ENCODE data around the gene C1QTNF6.

The C1QTNF6 gene

GRCh38 chr22:37222440-37222971 lies 34.5 kb upstream of the C1QTNF6 start:
- ChIA-PET CTCF (interaction anchor here (0.8 to 6.1 kb wide), 4 partner anchors 7 to 23 kb away, joined by 3 to 21 read pairs (median 6); no protein-coding TSS in a partner anchor), POLR2A (no interaction called here)
- DNase-seq (ENCODE audit: extremely low spot score): no peak
- no peak for TF ChIP-seq CTCF (IDR thresholded peaks at IDR 0.05; ENCODE audit: control extremely low read depth, extremely low read depth, low read depth, missing control alignments)

GRCh38 chr22:37221424-37222333 lies 33.6 kb upstream of the C1QTNF6 start:
- no peak for DNase-seq (ENCODE audit: extremely low spot score)
- POLR2A ChIA-PET: no interaction called here
- CTCF ChIA-PET: interaction anchor here (0.8 to 6.1 kb wide), 4 partner anchors 8 to 22 kb away, joined by 3 to 21 read pairs (median 6); no protein-coding TSS in a partner anchor
- no peak for TF ChIP-seq CTCF (IDR thresholded peaks at IDR 0.05; ENCODE audit: control extremely low read depth, extremely low read depth, low read depth, missing control alignments)

- DNase-seq (ENCODE audit: extremely low spot score): no peak
- no peak for TF ChIP-seq CTCF (IDR thresholded peaks at IDR 0.05; ENCODE audit: control extremely low read depth, extremely low read depth, low read depth, missing control alignments)
- POLR2A ChIA-PET: interaction anchor here (2.0 kb wide), 1 partner anchor 22 kb away, joined by 6 read pairs; no protein-coding TSS in a partner anchor
- CTCF ChIA-PET: interaction anchor here (2.7 to 7.9 kb wide), 4 partner anchors 9 to 41 kb away, joined by 10 to 62 read pairs (median 16); no protein-coding TSS in a partner anchor
Measured at GRCh38 chr22:37220543-37220981, 32.5 kb upstream of the C1QTNF6 start.

- ChIA-PET CTCF (interaction anchor here (1.0 to 7.9 kb wide), 6 partner anchors 10 to 54 kb away, joined by 3 to 62 read pairs (median 8); partner anchors contain the start of gene RAC2), POLR2A (interaction anchor here (0.5 to 2.0 kb wide), 5 partner anchors 11 to 962 kb away, joined by 3 to 6 read pairs (median 3); no protein-coding TSS in a partner anchor)
- DNase-seq (ENCODE audit: extremely low spot score): no peak
- no peak for TF ChIP-seq CTCF (IDR thresholded peaks at IDR 0.05; ENCODE audit: control extremely low read depth, extremely low read depth, low read depth, missing control alignments)
Measured at GRCh38 chr22:37219533-37219932, 31.5 kb upstream of the C1QTNF6 start.

GRCh38 chr22:37218771-37219411 lies 30.8 kb upstream of the C1QTNF6 start:
- DNase-seq (ENCODE audit: extremely low spot score): peak; percentile 85
- ChIA-PET POLR2A (interaction anchor here (0.7 to 2.0 kb wide), 3 partner anchors 11 to 68 kb away, joined by 3 to 6 read pairs (median 5); no protein-coding TSS in a partner anchor), CTCF (interaction anchor here (1.0 to 7.9 kb wide), 7 partner anchors 11 to 53 kb away, joined by 3 to 62 read pairs (median 4); partner anchors contain the start of gene RAC2)
- TF ChIP-seq CTCF (IDR thresholded peaks at IDR 0.05; ENCODE audit: control extremely low read depth, extremely low read depth, low read depth, missing control alignments): no peak

GRCh38 chr22:37218399-37218770 lies 30.3 kb upstream of the C1QTNF6 start:
- no peak for TF ChIP-seq CTCF (IDR thresholded peaks at IDR 0.05; ENCODE audit: control extremely low read depth, extremely low read depth, low read depth, missing control alignments)
- POLR2A ChIA-PET: interaction anchor here (1.7 to 2.0 kb wide), 2 partner anchors 12 to 24 kb away, joined by 5 to 6 read pairs; no protein-coding TSS in a partner anchor
- no peak for DNase-seq (ENCODE audit: extremely low spot score)
- CTCF ChIA-PET: interaction anchor here (1.0 to 7.9 kb wide), 8 partner anchors 11 to 210 kb away, joined by 3 to 62 read pairs (median 6); no protein-coding TSS in a partner anchor

Measured in GM10248 (cell line).